AG04449 (cell line): ENCODE measurements around the gene NCDN.

Experiments
- CTCF ChIA-PET: fragments of 350-600 bp; formaldehyde crosslinking; extraction: SDS; loops from one replicate; lab custom pipeline; 2021; ENCODE audit warnings: antibody characterized with exemption; lab: Yijun Ruan, JAX
- POLR2A ChIA-PET: fragments of 400-600, 350-600 bp; formaldehyde crosslinking; extraction: SDS; loops from one replicate; lab custom pipeline; 2020; ENCODE audit warnings: antibody characterized with exemption, inconsistent platforms; lab: Yijun Ruan, JAX
- DNase-seq: peaks from one replicate; pipeline ENCODE4 v3.0.0-alpha.2; 2010; ENCODE audit warnings: low read depth, low spot score
- H3K4me3 ChIP-seq: 2 replicates; pipeline ENCODE4 v1.5.1; 2011; ENCODE audit warnings: low read depth, mild to moderate bottlenecking, control low read depth, low read length
- CTCF ChIP-seq: IDR thresholded peaks from one replicate; pipeline ENCODE4 v1.5.1; 2011; ENCODE audit warnings: mild to moderate bottlenecking, moderate library complexity, low read length, control low read depth, inconsistent platforms; ENCODE audit not compliant: insufficient read depth; ENCODE audit errors: missing control alignments

NCDN gene

GRCh38 chr1:35557611-35558373, at the start of gene NCDN:
NCDN (plus strand) TSS chr1:35557799; CDS start chr1:35558191, 392 bp downstream.
- peak; percentile 86 for DNase-seq
- CTCF ChIA-PET, result interaction anchor here (0.7 to 15.0 kb wide), 7 partner anchors 8 to 168 kb away, joined by 3 to 222 read pairs (median 19); no protein-coding TSS in a partner anchor
- no peak for TF ChIP-seq CTCF
- POLR2A ChIA-PET, result interaction anchor here (0.7 to 1.0 kb wide), 4 partner anchors 11 to 684 kb away, joined by 3 to 7 read pairs (median 3); no protein-coding TSS in a partner anchor
- H3K4me3 ChIP-seq, result peak within 1 kb of the TSS; percentile 97

GRCh38 chr1:35507947-35508346, 49.7 kb upstream of the NCDN start:
- DNase-seq, result no peak
- CTCF ChIA-PET, result interaction anchor here (1.3 kb wide), 1 partner anchor 56 kb away, joined by 3 read pairs; no protein-coding TSS in a partner anchor
- no peak overlapping the region for H3K4me3 ChIP-seq
- POLR2A ChIA-PET, result no interaction called here
- no peak for TF ChIP-seq CTCF

GRCh38 chr1:35509558-35509957, 48.0 kb upstream of the NCDN start:
- CTCF ChIA-PET, result interaction anchor here (1.3 to 1.5 kb wide), 2 partner anchors 58 to 59 kb away, joined by 3 read pairs; no protein-coding TSS in a partner anchor
- TF ChIP-seq CTCF, result no peak
- POLR2A ChIA-PET, result no interaction called here
- no peak for DNase-seq
- H3K4me3 ChIP-seq, result no peak overlapping the region

GRCh38 chr1:35511305-35511704, 46.3 kb upstream of the NCDN start:
- no peak overlapping the region for H3K4me3 ChIP-seq
- POLR2A ChIA-PET, result no interaction called here
- no peak for TF ChIP-seq CTCF
- CTCF ChIA-PET, result interaction anchor here (1.5 kb wide), 1 partner anchor 9 kb away, joined by 4 read pairs; no protein-coding TSS in a partner anchor
- no peak for DNase-seq

GRCh38 chr1:35518183-35518582, 39.4 kb upstream of the NCDN start:
- ChIA-PET POLR2A (no interaction called here), CTCF (interaction anchor here (0.8 to 1.6 kb wide), 4 partner anchors 23 to 67 kb away, joined by 3 to 7 read pairs (median 3); no protein-coding TSS in a partner anchor)
- no peak for DNase-seq
- no peak for TF ChIP-seq CTCF
- H3K4me3 ChIP-seq, result no peak overlapping the region

GRCh38 chr1:35519432-35519831, 38.2 kb upstream of the NCDN start:
- CTCF ChIA-PET, result interaction anchor here (0.7 to 1.6 kb wide), 4 partner anchors 25 to 300 kb away, joined by 3 to 7 read pairs (median 3); no protein-coding TSS in a partner anchor
- POLR2A ChIA-PET, result no interaction called here

More at GRCh38 chr1:35519432-35519831, 38.2 kb upstream of the NCDN start:
- TF ChIP-seq CTCF, result no peak
- H3K4me3 ChIP-seq, result no peak overlapping the region
- no peak for DNase-seq
